VCaP (cell line): ENCODE results near the gene SCMH1.
"Not testable (repeated sequence)": the region's sequence is repeated elsewhere in the genome, so short reads cannot be mapped to it uniquely, and the experiment has no call there.

Experiments used
- H3K27ac ChIP-seq: fragments of 450-650 bp; 2 replicates; pipeline ENCODE4 v1.5.1; 2017
- TF ChIP-seq, protein P1 (sequence below): fragments of 450-650 bp; conservative IDR thresholded peaks from 2 replicates; pipeline ENCODE4 v1.5.1; 2017; ENCODE audit warnings: mild to moderate bottlenecking, moderate library complexity

SCMH1 gene

DNA sequence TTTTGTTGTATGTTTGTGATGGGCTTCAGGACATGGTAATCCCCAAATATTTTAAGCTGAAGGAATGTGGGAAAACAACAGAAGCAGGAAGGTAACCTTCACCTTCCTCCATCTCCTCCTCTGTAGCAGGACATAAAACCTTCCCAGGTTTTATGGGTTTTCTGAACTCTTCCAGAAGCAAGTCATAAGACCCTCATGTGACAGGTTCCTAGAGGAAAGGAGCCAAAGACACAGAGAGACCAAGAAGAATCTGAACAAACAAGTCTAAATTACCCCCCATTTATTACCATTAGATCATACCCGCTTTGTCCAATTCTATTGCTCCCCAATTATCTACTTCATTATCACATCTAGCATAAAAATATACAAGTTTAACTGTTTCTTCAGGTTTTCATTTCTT is 28.8 kb downstream of the SCMH1 start:
- peak overlapping the region; percentile 9; the same call in 1 of the 2 replicates for H3K27ac ChIP-seq
- TF ChIP-seq, protein P1, sequence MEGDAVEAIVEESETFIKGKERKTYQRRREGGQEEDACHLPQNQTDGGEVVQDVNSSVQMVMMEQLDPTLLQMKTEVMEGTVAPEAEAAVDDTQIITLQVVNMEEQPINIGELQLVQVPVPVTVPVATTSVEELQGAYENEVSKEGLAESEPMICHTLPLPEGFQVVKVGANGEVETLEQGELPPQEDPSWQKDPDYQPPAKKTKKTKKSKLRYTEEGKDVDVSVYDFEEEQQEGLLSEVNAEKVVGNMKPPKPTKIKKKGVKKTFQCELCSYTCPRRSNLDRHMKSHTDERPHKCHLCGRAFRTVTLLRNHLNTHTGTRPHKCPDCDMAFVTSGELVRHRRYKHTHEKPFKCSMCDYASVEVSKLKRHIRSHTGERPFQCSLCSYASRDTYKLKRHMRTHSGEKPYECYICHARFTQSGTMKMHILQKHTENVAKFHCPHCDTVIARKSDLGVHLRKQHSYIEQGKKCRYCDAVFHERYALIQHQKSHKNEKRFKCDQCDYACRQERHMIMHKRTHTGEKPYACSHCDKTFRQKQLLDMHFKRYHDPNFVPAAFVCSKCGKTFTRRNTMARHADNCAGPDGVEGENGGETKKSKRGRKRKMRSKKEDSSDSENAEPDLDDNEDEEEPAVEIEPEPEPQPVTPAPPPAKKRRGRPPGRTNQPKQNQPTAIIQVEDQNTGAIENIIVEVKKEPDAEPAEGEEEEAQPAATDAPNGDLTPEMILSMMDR = no peak

DNA sequence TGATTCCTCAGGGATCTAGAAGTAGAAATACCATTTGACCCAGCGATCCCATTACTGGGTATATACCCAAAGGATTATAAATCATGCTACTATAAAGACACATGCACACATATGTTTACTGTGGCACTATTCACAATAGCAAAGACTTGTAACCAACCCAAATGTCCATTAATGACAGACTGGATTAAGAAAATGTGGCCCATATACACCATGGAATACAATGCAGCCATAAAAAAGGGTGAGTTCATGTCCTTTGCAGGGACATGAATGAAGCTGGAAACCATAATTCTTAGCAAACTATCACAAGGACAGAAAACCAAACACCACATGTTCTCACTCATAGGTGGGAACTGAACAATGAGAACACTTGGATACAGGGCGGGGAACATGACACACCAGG is 30.5 kb downstream of the SCMH1 start:
- not testable (repeated sequence) for H3K27ac ChIP-seq

DNA sequence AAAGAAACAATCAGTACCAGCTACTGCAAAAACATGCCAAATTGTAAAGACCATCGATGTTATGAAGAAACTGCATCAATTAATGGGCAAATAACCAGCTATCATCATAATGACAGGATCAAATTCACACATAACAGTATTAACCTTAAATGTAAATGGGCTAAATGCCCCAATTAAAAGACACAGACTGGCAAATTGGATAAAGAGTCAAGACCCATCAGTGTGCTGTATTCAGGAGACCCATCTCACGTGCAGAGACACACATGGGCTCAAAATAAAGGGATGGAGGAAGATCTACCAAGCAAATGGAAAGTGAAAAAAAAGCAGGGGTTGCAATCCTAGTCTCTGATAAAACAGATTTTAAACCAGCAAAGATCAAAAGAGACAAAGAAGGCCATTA is 35.1 kb downstream of the SCMH1 start:
- H3K27ac ChIP-seq = not testable (repeated sequence)

DNA sequence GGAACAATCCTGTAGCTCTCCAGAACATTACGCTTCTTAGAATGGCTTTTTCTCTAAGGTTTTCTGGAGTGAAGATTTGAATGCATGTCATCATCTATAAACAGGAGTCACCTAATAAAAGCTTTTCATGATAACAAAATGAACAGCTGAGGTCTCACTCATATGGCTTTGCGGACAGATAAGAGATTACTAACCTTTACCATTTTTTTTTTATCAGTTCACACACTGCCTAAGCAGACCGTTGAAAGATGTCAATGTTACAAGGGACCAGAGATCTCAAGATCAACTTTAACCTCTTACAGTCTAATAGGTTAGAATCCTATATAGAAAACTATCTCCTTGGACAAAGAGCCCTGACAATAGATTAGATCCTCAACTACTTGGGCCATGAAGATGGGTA is 41.4 kb downstream of the SCMH1 start:
- TF ChIP-seq, protein P1 = no peak
- H3K27ac ChIP-seq = no peak overlapping the region

DNA sequence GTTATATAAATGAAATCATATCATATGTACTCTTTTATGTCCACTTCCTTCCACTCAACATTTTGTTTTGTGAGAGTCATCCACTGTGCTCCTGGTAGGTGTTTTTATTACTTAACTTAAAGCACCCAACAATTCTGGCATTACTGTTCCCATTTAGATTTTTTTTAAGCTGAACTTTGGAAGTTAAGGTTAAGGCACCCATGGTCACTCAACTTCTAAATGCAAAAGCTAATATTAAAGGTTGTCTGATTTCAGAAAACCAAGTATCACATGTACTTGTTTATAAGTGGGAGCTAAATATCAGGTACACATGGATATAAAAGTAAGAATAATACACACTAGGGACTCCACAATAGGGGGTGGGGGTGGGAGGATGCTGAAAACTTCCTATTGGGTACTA is 42.7 kb downstream of the SCMH1 start:
- no peak overlapping the region for H3K27ac ChIP-seq
- TF ChIP-seq, protein P1 = no peak

DNA sequence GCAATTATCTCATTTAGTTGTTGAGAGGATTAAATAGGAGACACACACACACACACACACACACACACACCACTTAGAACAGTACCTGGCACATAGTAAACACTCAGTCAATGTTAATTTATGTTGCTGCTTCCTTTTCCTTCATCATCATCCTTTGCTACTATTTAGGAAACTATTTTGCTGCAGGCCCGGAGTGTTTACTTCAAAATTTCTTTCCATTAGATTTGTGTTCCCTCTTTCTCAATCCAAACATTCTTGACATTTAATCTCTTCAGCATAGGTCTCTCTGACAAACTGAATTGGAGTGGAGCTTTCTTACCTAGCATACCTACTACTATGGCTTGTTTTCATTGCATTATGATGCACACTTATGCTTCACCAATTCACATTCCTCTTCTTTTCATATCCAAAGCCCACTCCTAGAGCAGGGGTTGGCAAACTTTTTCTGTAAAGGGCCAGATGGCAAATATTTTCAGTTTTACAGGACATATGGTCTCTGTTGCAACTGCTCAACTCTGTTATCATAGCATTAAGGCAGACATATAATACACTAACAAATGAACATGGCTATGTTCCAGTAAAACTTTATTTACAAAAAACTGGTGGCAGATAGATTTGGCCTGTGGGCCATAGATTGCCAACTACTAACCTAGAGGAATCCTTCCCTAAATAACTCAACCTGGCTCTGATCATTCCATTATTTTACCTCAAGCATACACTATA is 49.5 kb downstream of the SCMH1 start:
- H3K27ac ChIP-seq = peak overlapping the region; percentile 12; the same call in 1 of the 2 replicates
- TF ChIP-seq, protein P1 = no peak

DNA sequence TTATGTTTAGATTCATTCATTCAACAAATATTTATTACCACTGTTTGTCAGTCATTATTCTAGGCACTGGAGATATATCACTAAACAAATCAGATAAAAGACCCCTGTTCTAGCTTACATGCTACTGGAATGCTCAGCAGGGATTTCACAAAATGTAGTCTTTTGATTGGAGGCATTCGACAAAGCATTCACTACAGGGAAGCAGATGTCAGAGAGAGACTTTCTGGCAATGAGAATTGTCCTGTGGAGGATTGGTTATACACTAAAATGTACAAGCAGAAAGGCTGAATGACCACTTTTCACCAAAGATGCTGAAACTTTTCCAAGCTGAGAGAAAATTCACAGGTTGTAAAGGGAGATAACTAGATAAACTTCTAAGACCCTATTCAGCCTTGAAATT is 57.7 kb downstream of the SCMH1 start:
- TF ChIP-seq, protein P1 = no peak
- H3K27ac ChIP-seq = no peak overlapping the region

DNA sequence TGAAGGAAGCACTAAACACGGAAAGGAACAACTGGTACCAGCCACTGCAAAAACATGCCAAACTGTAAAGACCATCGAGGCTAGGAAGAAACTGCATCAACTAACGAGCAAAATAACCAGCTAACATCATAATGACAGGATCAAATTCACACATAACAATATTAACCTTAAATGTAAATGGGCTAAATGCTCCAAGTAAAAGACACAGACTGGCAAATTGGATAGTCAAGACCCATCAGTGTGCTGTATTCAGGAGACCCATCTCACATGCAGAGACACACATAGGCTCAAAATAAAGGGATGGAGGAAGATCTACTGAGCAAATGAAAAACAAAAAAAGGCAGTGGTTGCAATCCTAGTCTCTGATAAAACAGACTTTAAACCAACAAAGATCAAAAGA is 63.9 kb downstream of the SCMH1 start:
- not testable (repeated sequence) for H3K27ac ChIP-seq

DNA sequence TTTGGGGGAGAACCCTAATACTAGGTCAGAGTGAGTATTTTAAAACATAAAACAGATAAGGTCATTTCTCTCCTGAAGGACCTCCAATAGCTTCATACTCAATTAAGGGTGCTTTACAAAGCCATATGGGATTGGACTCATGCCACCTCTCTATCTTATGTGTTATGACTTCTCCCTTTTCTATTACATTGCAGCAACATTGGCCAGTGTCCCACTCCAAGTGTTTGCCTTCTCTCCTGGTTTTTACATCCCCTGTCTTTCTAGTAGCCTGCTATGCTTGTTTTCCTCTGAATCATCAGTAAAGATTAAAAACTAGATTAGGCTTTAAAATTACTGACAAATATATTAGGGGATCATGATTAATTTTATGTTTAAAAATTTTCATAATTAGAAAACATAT is 66.6 kb downstream of the SCMH1 start:
- TF ChIP-seq, protein P1 = no peak
- peak overlapping the region; percentile 39; the same call in 1 of the 2 replicates for H3K27ac ChIP-seq
